HUDEP-2 (cell line): Measurements from ENCODE around the gene ZDHHC14.

Experiments
- DNase-seq, 76 experiments: peaks; one replicate each; lab custom pipeline; 2025; ENCODE audit not compliant: unreplicated experiment in 76 of 76; lab: John Stamatoyannopoulos, UW

Gene ZDHHC14

DNA sequence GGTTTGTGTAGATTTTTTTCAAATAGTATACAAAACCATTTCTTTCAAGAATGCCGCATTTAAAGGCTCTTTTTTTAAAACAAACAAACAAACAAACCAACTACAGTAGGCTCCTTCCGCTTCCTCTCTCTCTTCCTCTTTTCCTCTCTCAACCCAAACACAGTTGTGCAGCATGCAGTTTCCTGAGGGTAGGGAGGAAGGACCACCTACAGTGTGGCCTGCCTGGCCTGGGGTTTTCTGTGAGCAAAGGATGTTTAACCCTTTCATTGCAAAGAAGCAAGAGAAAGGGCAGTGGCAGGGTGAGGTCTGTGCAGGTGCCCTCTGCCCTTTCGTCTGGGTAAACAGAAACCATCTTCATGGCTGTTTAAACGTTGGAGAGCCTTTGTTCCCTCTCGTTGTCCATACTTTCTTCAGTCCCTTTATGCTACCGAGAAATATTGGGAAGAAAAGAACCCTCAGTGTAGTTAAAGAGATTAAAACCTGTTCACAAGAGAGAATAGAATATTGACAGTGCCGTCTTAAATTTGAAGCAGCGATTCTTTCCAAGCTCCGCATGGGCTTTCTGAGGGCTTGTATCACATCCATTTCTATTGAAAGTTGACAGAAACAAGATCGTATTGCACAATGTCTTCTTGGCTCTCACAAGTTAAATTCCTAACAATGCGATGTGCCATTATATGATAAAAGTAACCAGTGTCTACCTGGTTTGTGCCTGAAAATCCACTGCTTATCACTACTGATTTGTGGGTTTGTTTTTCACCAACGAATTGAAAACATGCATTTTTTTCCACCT, 226.5 kb downstream of the ZDHHC14 start:
- no peak for DNase-seq

DNA sequence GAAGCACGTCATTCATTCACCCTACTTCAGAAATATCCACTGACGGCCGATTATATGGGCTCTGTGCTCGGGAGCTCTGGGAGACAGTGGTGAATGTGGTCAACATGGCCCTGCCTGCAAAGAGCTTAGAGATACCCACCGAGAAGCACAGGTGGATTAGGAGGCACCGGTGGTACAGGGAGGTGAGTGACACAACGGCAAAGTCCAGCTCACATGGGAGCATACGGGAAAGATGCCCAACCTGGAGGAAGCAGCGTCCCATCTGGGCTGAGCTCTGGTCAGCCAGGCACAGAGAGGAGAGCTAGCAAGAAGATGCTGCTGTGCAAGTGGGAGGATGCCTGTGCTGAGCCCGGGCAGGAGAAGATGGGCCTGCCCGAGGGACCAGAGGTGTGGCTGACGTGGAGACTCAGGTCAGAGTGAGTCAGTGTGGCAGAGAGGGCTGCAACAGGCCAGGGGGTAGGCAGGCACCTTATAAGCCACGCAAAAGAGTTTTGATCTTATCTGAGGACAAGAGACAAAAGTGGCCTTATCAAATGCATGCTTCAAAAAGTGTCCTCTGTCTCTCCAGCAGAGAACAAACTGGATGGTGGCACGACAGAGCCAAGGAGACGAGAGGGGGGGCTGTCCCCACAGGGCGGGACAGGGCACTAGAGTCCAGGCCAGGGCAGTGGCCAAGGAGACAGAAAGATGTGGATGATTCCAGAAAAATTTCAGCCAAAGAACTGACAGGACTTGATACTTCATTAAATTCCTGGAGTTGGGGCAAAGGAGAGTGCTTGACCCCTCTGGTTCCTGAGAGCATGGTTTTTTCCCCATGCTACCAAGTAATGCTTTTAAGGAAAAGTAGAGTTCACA, 227.5 kb downstream of the ZDHHC14 start:
- no peak for DNase-seq

DNA sequence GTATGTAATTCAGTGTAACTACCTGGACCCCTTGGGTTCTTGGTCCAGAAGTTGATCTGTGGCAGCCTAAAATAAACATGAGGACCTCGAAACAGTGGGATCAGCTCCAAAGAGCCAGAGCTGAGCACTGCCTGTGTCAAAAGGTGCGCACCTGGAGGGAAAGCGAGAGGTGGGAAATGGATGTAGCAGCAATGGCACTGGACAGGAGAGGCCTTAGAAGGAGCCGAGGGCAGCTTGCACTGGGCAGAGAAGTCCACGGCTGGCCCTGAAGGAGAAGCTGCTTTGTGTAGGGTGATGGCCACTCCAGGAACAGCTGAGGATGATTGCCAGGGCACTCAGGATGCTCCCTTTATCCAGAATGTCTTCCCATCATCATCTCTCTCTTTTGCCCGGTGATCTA, 228.1 kb downstream of the ZDHHC14 start:
- no peak for DNase-seq

DNA sequence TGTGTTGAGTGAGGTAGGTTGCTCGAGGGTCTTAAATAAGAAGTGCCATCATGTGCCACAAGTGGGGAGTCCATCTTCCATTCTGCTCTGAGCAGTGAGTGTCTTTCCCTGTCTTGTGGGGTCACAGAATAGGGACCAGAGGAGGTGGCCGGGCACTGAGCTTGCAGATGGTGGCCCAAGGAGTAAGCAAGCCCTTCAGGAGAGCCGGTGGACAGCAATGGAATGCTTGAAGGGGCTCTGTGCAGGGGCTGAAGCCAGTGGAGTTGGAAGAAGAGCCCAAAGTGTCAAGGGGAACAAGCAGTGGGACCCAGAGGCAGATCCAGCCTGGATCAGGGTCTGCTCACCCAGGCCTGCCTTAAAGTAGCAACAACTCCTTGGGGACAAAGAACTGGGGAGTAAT, 228.6 kb downstream of the ZDHHC14 start:
- DNase-seq = no peak

DNA sequence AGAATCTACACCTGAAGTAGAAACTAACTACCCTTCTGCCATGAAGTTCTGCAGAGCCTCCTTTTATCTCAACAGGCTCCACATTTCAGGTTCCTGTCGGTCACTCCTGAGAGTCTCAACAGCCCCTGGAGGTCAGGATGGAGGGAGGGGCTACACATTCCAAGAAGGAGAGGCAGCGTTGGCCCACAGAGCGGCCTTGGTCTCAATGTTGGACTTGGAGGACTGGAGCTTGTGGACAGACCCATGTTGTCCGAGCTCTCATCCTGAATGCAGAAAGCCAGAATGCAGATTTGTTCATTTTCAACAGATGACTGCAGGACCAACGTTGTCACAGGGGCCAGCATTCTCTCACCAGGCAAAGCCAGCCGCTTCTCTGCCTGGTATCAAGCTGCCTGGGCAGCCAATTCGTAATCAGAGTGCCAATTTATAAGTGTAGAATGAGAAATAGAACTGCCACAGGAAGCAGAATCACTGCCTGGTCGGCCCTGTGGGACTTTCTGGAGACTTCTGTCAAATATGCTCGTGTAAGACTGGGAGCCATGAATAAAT, 229.5 kb downstream of the ZDHHC14 start:
- no peak for DNase-seq

DNA sequence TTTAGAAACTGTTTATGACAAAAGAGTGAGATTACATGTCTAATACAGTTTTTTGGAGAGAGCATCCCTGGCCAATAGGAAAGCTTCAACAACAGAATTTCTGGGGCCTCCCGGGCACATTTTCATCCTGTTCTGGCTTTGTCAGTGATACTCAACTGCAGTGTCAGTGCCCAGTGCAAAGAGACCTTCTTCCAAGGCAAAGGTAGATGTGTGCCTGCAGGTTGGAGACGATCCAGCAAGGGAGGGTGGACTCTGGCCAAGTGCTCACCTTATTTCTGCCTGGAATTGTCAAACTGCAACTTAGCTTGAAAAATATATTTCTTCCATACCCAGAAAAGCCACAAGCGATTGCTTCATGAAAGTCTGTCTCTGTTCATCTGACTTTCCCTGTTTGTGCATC, 230.4 kb downstream of the ZDHHC14 start:
- DNase-seq = no peak

DNA sequence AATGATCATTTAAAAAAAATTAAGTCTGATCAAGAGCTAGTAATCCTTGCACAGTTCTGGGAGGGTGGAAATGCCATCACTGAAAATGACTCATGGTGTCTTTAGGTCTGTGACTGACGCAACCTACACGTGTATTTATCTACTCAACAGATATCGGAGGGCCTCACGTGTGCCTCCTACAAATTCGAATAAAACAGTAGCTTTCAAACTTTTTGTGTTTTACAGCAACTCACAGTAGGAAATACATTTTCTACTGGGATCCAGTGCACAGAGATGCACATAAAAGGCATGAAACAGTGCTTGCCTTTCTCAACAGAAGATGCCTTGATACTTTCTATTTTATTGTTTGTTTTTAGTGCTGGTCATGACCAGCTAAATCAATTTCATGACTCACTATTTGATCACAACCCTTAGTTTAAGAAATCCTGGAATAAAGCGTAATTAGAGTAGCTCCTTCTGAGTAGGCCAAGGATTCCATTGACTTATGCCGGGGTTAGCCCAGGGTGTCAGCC, 232.1 kb downstream of the ZDHHC14 start:
- peak in 43 of 76 experiments; percentile 14 to 69 (median 42) for DNase-seq

DNA sequence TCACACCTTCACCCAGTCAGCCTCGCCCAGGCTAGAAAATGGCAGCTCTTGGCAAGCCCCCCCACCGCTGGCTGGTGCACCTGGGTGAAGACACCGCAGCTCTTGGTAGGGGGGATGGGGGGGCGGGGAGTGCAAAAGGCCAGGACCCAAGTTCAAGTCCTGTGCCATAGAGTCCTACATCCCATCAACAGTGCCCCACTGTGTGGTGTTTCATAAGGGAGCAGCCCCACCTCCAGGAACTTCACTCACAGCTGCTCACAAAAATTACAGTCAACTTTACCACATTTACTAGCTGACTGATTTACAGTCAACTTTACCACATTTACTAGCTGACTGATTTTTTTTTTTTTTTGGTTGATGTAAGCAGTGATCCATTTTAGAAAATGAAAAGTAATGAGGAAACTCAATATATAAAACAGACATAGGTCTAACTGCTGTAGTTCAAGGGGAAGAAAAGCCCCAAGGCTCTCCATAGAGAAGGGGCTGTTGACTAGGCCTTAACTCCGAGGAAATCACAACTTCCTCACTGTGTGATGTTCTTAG, 233.1 kb downstream of the ZDHHC14 start:
- peak in 2 of 76 experiments; percentile 15 to 18 for DNase-seq

DNA sequence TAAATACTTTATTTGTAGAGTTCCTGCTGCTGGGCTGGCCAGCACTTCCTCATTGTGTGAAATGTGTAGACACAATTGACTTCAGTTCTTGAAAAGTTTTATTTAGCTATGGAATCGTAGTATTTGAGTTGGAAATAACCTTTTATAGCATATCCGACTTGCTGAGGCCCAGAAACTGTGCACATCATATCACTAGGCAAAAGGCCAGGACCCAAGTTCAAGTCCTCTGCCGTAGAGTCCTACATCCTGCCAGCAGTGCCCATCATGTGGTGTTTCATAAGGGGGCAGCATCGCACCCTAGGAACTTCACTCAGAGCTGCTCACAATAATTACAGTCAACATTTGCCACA, 234.4 kb downstream of the ZDHHC14 start:
- DNase-seq = peak in 3 of 76 experiments; percentile 12 to 21 (median 16)

DNA sequence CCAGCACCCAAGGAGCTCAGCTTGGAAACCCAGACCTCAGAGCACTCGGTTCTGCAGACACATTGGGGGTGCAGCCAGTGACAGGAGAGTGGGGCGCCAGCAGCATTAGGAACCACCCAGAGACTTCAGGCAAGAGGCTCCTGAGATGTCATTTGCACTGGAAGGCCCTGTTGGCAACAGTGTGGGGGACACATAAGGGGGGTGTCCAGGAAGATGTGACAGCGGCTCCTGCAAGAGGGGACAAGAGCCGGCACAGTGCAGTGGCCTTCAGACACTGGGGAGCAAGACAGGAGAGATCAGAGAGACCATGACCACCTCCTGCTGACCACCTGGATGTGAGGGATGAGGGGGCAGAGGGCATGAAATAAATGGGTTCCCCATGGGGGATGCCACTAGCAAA, 235.0 kb downstream of the ZDHHC14 start:
- no peak for DNase-seq

DNA sequence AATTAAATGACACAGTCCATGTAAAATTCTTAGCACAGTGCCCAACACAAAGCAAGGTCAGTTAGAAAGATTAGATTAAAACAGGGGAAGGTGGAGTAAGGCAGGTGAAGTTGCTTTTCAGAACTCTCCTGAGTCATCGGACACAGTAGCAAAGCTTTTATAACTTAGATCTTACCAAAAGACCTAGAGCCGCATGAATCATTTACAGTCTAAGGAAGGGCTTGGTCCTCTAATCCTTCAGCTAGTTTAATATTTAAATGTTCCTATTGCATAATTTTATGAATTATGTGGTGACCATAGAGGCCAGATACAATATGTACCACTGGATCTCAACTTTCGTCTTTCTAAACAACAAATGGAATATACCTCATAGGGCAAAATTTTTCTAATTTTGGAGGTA, 240.0 kb downstream of the ZDHHC14 start:
- no peak for DNase-seq

DNA sequence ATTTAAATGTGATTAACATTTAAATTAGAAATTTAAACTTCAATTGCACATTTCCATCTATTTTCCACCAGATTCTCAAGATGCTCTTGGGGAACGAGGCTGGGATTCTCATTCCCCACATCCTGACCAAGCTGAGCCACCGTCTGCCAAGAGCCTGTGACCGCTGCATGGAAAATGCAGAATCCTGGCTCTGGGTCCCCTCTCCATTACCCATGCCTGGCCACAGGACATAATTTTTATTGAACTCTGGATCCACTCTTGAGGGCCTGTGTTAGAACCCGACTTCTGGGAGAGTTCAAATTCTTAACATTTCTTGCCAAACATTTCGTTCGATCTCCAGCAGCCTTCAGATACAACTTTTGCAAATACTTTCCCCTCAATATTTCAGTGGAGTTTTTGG, 240.4 kb downstream of the ZDHHC14 start:
- no peak for DNase-seq

DNA sequence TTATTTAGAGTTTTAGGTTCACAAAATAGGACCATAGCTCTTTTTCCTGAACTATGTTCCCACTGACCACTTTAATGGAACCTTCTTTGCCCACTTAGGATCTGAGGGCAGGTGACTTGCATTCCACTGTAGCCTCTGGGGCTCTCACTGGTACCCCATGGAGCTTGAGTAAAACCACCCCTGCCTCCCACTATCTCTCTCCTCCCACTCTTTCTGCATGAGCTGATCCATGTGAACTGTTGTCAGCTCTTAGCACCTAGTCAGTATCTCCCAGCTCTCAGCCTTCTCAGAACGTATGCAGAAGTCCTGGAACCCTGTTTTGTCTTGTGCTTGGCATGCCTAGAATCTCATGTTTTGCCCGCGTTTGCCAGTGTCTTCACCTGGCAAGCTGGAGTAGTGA, 241.4 kb downstream of the ZDHHC14 start:
- no peak for DNase-seq

DNA sequence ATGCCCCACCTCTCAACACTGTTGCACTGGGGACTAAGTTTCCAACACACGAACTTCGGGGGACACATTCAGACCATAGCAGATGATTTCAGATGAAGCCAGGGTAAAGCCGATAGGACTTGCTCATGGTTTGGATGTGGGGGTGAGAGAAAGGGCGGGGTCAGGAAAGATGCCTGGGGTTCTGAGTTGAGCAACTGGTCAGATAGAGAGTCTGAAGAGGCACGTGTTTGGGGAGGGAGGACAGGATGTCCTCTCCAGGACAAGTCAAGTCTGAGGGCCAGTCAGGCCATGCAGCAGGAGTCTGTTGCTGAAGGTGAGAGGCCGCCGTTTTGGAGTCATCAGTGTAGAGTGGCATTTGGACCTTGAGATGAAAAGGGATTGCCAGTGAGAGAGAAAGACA, 244.1 kb downstream of the ZDHHC14 start:
- DNase-seq = no peak

DNA sequence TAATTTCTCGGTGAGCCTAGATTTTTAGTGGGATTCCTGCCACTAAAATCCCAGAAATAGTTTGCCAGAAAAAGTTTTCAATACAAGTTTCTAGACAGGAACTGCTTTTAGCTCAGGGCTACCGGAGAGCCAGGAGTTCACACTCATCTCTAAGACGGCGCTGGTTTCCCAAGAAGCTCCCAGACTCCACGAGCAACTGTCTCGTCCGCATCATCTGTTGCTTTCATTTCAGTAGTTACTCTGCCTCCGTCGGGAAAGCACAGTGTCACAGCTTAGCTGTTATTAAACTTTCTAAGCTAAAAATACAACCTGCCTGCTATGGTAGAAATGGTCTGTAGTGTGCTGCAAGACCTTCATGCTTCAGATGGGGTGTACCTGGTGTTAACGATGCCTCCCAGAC, 244.8 kb downstream of the ZDHHC14 start:
- DNase-seq = no peak

DNA sequence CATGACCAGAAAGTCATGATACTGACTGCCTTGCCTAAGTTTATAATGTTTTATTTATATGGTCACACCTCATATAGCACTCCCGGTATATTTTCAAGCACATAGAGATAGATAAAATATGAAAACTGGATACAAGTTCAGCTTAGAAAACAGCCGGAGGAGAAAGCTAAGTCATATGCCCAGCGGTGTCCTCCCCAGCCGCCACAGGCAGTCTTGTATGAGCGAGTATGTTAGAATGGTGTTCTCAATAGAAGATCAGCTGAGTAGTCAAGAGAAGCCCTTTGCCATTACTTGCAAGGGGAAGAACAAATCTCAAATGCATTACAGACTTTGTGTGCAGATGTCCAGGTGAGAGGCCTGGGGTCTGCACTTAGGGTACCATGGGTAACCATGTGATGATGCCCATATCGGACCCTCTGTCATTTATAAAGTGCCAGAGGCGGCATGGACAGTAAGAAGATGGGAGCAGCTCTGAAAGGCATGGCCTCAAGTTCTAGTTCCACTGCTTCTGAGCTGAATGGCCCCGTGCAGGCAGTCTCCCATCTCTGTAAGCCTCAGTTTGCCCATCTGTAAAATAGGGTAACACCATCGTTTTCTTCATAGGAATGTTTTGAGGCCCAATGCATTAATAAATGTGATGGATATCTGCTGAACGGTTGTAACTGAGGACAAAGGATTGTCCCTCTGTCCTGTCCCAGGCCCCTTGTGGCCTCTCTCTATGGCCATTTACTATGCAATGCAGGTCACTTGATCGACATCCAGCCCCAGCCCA, 246.4 kb downstream of the ZDHHC14 start:
- DNase-seq = no peak

DNA sequence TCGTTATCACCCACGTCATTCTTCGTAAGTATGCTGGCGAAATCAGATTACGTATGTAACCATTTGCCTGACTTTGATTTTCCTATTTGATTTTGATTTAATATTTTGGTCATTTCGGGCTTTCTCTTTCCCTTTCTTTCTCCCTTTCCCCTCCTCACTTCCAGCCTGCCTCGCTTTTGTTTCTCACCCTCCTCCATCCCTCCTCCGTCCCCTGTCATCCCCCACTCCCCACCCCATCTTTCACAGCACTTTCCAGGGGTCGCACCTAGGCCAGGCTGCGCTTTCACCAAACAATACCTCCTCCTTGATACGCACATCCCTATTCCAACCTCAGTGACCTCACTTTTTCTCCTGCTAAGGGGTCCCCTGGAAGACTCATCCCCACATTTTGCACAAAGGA, 247.5 kb downstream of the ZDHHC14 start:
- DNase-seq = no peak

DNA sequence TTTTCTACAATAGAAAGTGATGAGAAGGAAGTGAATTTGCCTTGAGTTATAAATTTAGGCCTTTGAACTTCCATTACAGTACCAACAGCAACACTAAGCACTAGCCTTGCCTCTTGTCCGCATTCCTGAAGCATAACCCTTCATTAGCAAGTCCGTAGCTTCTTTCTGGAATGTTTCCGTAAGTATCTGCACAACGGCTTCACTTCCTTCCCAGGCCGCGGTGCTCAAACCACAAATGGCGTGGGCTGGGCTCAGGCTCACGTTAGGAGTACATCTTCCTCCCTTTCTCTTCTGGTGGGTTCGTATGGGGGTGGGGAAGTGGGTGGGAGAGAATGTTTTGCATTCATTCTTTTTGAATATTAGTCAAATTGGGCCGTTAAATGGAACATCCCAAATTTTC, 248.2 kb downstream of the ZDHHC14 start:
- no peak for DNase-seq

DNA sequence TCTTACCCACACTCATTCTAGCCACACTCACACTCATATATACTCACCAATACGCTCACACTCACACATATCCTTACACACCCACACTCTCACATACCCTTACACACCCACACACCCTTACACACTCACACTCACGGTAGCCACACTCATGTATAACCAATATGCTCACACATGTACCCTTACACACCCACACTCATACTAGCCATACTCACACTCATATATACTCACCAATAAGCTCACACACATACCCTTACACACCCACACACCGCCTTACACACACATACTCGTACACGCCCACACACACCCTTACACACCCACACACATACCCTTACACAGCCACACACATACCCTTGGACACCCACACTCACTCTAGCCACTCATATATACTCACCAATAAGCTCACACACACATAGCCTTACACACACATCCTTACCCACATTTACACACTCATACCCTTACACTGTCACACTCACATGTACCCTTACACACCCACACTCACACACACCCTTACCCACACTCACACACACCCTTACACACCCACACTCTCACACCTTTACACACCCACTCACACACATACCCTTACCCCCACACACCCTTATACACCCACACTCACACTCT, 249.6 kb downstream of the ZDHHC14 start:
- no peak for DNase-seq

DNA sequence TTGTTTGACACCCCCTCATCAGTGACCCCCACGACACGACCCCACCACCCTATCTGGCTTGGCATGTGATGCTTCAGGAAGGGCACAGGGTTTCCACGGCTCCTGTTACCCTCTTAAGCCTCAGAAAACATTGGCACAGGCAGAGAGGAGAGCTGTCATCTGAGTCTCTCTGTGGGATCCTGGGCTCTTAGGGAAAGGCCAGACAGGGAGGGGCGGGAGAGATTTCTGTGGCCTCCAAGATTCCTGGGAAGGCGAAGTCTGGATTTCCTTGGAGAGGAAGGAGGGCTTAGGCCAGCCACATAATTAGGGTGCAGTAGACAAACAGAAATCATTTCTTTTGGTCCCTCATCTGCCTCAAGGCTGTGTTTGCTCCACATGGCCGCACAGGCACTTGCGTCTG, 250.4 kb downstream of the ZDHHC14 start:
- DNase-seq = no peak
